Stimulated activated CD4-positive, alpha-beta T cell treated with anti-CD3 and anti-CD28 coated beads, Interleukin-4, amount 100 ng/mL, for 24 hours (primary cell): ENCODE results near the gene RNF44.
"Not testable (repeated sequence)": the region's sequence is repeated elsewhere in the genome, so short reads cannot be mapped to it uniquely, and the experiment has no call there.

Experiments
- DNase-seq: peaks from one replicate; pipeline ENCODE4 v3.0.0-alpha.2; 2020

Gene RNF44

GRCh38 chr5:176515396-176515795, 21.8 kb downstream of the RNF44 start:
- no peak for DNase-seq

DNA sequence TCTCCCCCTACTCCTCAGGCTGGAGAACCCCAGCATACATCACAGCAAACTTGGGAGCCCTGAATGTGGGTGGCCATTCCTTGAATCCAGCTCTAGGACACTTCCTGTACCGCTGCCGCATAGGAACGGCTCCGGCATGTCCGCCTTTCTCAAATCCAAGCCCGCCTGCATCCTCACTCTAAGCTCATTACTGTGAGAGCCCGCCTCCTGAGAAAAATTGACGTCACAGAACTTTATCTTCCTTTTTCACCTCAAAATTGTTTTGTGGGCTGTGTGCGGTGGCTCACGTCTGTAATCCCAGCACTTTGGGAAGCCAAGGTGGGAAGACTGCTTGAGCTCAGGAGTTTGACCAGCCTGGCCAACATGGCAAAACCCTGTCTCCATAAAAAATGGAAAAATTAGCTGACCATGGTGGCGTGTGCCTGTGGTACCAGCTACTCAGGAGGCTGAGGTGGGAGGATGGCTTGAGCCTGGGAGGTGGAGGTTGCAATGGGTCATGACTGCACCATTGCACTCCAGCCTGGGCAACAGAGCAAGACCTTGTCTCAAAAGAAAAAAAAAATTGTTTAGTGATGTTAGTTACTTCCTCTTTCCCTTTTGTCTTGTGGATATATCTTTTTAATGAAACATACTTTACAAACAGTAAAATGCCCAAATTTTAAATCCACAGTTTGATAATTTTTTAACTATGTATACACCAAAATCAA, 22.8 kb downstream of the RNF44 start:
- no peak for DNase-seq

DNA sequence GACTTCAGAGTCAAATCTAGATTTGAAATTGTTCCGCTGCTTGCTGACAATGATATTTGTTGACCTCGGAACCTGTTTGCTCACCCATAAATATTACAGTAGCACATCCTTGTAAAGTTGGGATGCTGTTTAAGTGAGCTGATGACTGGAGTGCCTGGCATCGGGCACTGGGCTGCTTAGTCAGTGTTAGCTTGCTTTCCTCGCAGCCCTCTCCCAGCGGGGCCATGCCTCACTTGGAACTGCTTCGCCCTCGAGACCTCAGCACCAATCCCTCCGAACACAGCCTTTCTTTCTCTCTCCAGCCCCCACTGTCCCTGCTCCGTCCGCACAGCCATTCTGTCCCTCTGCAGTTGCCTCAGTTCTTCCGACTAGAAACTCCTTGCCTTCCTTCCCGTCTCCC, 23.4 kb downstream of the RNF44 start:
- DNase-seq: no peak

GRCh38 chr5:176508603-176509002, 28.6 kb downstream of the RNF44 start:
- DNase-seq: no peak

GRCh38 chr5:176507911-176508310, 29.3 kb downstream of the RNF44 start:
- no peak for DNase-seq

GRCh38 chr5:176503496-176503895, 33.7 kb downstream of the RNF44 start:
- no peak for DNase-seq

DNA sequence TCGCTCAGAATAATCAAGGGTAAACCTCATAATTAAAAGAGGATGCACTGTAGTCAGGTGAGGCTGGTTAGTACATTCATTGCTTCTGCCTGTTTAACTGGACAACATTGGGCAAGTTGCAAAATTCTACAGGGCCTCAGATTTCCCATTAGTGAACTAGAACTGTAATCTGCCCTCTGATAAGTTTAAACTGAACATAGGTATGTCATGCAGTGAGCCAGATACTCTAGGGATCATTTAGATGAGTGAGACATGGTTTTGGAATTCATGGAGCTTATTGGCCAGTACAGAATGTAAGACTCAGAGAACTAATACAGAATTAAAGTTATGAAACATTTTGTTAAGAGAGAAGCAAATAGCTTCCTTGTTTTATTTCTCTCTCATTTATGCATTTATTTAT, 35.9 kb downstream of the RNF44 start:
- no peak for DNase-seq

- DNase-seq: no peak
Measured at GRCh38 chr5:176500511-176500910, 36.7 kb downstream of the RNF44 start.

- DNase-seq: no peak
Measured at GRCh38 chr5:176499273-176499672, 37.9 kb downstream of the RNF44 start.

DNA sequence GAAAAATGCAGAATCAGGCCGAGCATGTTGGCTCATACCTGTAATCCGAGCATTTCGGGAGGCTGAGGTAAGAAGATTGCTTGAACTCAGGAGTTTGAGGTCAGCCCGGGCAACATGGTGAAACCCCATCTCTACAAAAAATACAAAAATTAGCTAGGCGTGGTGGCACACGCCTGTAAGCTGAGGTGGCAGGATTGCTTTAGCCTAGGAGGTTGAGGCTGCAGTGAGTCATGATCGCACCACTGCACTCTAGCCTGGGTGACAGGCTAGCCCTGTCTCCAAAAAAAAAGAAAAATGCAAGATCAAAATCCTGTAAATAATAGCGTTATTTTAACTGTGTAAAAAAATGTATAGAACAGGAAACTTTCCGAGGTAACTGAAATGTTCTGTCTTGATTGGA, 39.4 kb downstream of the RNF44 start:
- no peak for DNase-seq

GRCh38 chr5:176492431-176492830, 44.8 kb downstream of the RNF44 start:
- DNase-seq: no peak

DNA sequence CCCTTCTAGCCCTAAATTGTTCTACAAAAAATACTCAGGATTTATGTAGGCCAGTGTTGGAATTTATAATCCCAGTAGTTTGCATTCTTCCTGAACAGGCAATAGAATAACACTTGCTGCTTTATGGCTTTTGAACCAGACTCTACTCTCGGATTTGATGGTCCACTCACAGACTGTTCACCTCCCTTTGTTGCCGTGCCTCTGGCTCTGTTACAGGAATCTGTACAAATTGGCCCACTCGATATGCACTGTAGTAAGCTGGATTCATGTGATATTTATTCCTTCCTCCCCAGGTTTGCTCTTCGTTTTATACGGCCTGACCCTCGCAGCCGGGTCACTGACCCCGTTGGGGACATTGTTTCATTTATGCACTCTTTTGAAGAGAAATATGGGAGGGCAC, 45.3 kb downstream of the RNF44 start:
- DNase-seq: no peak

GRCh38 chr5:176491101-176491502, 46.1 kb downstream of the RNF44 start:
- no peak for DNase-seq

DNA sequence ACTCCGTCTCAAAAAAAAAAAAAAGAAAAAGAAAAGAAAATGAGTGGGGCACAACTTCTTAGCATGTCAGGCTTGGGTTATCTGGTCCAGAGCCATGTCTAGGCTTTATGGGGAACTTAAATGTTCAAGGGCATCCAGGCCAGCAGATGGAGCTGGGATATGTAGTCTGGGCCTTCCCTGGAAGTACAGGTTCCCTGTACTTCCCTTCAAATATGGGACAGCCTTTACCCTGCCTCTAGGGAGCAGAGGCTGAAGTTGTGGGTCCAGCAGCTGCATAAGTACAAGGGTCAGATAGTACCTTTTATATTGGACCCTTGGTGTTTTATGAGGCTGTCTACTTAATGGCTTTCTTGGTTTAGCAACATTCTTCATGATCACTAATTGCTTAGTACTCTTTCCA, 46.9 kb downstream of the RNF44 start:
- no peak for DNase-seq

- DNase-seq: no peak
Measured at GRCh38 chr5:176489077-176489476, 48.1 kb downstream of the RNF44 start.

DNA sequence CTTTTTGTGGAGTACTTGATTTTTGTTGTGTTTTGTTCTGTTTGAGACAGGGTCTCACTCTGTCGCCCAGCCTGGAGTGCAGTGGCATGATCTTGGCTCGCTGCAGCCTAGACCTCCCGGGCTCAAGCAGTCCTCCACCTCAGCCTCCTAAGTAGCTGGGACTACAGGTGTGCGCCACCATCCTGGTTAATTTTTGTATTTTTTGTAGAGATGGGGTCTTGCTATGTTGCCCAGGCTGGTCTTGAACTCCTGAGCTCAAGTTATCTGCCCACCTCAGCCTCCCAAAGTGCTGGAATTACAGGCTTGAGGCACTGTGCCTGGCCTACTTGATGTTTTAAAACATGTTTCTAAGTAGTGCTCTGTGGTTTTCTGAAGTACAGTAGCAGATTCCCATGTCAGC, 50.0 kb downstream of the RNF44 start:
- not testable (repeated sequence) for DNase-seq

DNA sequence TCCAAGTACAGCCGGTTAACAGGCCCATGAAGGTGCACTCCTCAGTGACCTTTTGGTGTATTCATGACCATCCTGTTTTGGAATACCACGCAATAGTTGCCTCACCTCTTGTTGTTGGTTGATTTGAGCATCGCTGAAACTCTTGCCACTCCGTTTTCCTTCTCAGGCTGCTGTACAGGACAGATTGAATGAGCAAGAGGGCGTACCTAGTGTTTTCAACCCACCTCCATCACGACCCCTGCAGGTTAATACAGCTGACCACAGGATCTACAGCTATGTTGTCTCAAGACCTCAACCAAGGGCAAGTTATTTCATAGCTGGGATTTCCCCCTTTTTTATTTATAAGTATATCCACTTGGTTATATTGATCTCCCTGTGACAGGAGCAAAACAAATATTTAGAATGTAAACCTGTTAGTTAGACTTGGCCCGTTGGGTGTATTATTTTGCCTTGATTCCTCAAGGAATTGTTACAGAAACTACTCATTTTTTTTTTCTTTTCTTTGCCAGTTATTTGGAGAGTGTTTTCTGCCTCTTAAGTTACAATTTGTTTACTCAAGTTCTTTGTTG, 50.9 kb downstream of the RNF44 start:
- DNase-seq: no peak

GRCh38 chr5:176485176-176485575, 52.0 kb downstream of the RNF44 start:
- DNase-seq: no peak

- no peak for DNase-seq
Measured at GRCh38 chr5:176481711-176482110, 55.5 kb downstream of the RNF44 start.
